Endothelial cell (in vitro differentiated cells): ENCODE measurements around the gene ZG16B. TPM values are rescaled to one million over a fixed set of nuclear protein-coding genes. Genes with fewer than 3 reads are reported as not detected.
A peak's percentile ranks its signal among the peaks of the same experiment; 100 is the strongest.

Experiments used
- DNase-seq: peaks from one replicate; pipeline ENCODE4 v3.0.0; 2021; ENCODE audit warnings: low spot score
- H3K27ac Mint-ChIP-seq: one replicate; pipeline ENCODE4 v1.8.0; 2021; ENCODE audit warnings: mixed read lengths, inconsistent platforms; ENCODE audit not compliant: unreplicated experiment
- H3K27me3 Mint-ChIP-seq: one replicate; pipeline ENCODE4 v1.8.0; 2021; ENCODE audit warnings: mild to moderate bottlenecking, moderate library complexity, mixed read lengths, inconsistent platforms; ENCODE audit not compliant: unreplicated experiment
- H3K36me3 Mint-ChIP-seq: one replicate; pipeline ENCODE4 v1.8.0; 2021; ENCODE audit warnings: mild to moderate bottlenecking, low read depth, mixed read lengths, inconsistent platforms; ENCODE audit not compliant: unreplicated experiment
- H3K4me1 Mint-ChIP-seq: one replicate; pipeline ENCODE4 v1.8.0; 2021; ENCODE audit warnings: mild to moderate bottlenecking, mixed read lengths, inconsistent platforms; ENCODE audit not compliant: unreplicated experiment
- H3K4me3 Mint-ChIP-seq: one replicate; pipeline ENCODE4 v1.8.0; 2021; ENCODE audit warnings: mild to moderate bottlenecking, mixed read lengths, inconsistent platforms; ENCODE audit not compliant: unreplicated experiment
- H3K9me3 Mint-ChIP-seq: one replicate; pipeline ENCODE4 v1.8.0; 2021; ENCODE audit warnings: mixed read lengths, inconsistent platforms; ENCODE audit not compliant: unreplicated experiment
- total RNA-seq: library from RNA; stranded (reverse); fragmentation: NEBNext Ultra II Directional; extraction: Animal tissue kit (Norgen Biotek cat#: 25700); gene quantifications from one replicate; pipeline ENCODE4 v1.2.1, GENCODE V29; 2021; ENCODE audit not compliant: unreplicated experiment
- TF ChIP-seq, protein P1 (sequence below): fragments of 200-600 bp; sonication (generic); IDR thresholded peaks from one replicate; pipeline ENCODE4 v1.5.0; 2021; ENCODE audit warnings: antibody characterized with exemption; ENCODE audit not compliant: unreplicated experiment

Gene ZG16B
- total RNA-seq, 1 donor from 2014 or later = 1.3 TPM

GRCh38 chr16:2817340-2818271 is 12.5 kb upstream of the ZG16B start:
- Mint-ChIP-seq H3K27ac (no peak overlapping the region), H3K4me1 (no peaks in the 10 kb centered on the region), H3K4me3 (no peak overlapping the region), H3K9me3 (no peaks in the 10 kb centered on the region), H3K36me3 (no peaks in the 10 kb centered on the region), H3K27me3 (peaks cover 12% of the 10 kb centered on the region)
- TF ChIP-seq, protein P1, sequence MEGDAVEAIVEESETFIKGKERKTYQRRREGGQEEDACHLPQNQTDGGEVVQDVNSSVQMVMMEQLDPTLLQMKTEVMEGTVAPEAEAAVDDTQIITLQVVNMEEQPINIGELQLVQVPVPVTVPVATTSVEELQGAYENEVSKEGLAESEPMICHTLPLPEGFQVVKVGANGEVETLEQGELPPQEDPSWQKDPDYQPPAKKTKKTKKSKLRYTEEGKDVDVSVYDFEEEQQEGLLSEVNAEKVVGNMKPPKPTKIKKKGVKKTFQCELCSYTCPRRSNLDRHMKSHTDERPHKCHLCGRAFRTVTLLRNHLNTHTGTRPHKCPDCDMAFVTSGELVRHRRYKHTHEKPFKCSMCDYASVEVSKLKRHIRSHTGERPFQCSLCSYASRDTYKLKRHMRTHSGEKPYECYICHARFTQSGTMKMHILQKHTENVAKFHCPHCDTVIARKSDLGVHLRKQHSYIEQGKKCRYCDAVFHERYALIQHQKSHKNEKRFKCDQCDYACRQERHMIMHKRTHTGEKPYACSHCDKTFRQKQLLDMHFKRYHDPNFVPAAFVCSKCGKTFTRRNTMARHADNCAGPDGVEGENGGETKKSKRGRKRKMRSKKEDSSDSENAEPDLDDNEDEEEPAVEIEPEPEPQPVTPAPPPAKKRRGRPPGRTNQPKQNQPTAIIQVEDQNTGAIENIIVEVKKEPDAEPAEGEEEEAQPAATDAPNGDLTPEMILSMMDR = no peak
- DNase-seq = no peak

DNA sequence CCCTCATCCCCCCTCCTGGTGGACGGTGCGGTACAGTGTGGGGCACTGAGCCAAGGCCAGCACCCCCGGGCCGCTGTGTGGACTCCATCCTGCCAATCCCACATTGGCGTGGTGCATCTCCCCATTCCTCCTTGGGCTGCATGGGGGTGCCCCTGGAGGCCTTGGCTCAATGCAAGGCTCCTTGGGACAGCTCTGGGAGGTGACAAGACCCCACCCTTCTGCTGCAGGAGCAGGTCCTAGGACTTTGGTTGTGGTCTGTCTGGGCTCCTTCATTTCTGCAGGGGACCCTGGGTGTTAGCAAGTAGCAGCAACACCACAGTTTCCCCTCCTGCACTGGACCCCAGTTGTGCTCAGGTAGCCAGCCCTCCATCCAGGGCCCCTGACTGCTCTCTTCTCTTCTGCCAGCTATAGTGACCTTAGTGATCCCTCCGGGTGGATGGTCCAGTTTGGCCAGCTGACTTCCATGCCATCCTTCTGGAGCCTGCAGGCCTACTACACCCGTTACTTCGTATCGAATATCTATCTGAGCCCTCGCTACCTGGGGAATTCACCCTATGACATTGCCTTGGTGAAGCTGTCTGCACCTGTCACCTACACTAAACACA is 11.7 kb upstream of the ZG16B start:
- no peaks in the 10 kb centered on the region for H3K4me1 Mint-ChIP-seq
- peaks cover 12% of the 10 kb centered on the region for H3K27me3 Mint-ChIP-seq
- TF ChIP-seq, protein P1 = no peak
- no peaks in the 10 kb centered on the region for H3K9me3 Mint-ChIP-seq
- H3K36me3 Mint-ChIP-seq = no peaks in the 10 kb centered on the region
- H3K27ac Mint-ChIP-seq = no peak overlapping the region
- no peak for DNase-seq
- peak overlapping the region; percentile 23 for H3K4me3 Mint-ChIP-seq

DNA sequence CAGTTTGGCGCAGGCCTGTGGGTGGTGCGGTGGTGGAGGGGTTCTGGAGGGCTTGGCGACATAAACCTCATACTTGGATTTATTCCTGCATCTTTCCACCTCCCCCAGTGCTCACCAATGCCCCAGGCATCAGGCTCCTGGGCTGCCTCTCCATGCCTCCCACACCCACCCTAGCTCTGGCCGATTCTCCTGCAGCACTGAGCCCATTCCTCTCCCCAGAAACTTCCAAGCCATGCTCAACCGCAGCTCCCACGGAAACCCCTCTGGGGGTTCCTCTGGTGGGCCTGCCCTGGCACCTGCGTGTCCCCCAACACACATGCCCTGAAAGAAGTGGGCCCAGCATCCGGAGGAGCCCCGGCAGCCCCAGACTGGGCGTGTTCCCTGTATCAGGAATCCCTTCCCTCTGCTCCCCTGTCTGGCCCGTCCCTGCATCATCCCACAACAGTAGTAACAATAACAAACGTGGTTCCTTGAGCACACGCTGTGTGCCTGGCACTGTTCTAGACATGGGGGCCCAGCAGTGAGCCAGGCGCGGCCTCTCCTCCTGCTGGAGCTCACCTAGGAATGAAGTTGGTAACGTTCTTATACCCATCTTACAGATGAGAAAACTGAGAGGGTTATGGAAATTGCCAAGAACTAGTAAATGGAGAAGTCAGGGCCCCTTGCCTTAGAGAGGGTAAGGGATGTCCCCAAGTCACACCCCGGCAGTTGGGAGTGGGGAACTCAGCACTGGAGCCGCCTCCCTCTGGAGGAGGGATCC is 10.7 kb upstream of the ZG16B start:
- TF ChIP-seq, protein P1 = no peak
- DNase-seq = no peak
- no peak overlapping the region for H3K27ac Mint-ChIP-seq
- H3K4me3 Mint-ChIP-seq = no peak overlapping the region
- no peaks in the 10 kb centered on the region for H3K36me3 Mint-ChIP-seq
- H3K9me3 Mint-ChIP-seq = no peaks in the 10 kb centered on the region
- H3K4me1 Mint-ChIP-seq = no peaks in the 10 kb centered on the region
- H3K27me3 Mint-ChIP-seq = peaks cover 13% of the 10 kb centered on the region

DNA sequence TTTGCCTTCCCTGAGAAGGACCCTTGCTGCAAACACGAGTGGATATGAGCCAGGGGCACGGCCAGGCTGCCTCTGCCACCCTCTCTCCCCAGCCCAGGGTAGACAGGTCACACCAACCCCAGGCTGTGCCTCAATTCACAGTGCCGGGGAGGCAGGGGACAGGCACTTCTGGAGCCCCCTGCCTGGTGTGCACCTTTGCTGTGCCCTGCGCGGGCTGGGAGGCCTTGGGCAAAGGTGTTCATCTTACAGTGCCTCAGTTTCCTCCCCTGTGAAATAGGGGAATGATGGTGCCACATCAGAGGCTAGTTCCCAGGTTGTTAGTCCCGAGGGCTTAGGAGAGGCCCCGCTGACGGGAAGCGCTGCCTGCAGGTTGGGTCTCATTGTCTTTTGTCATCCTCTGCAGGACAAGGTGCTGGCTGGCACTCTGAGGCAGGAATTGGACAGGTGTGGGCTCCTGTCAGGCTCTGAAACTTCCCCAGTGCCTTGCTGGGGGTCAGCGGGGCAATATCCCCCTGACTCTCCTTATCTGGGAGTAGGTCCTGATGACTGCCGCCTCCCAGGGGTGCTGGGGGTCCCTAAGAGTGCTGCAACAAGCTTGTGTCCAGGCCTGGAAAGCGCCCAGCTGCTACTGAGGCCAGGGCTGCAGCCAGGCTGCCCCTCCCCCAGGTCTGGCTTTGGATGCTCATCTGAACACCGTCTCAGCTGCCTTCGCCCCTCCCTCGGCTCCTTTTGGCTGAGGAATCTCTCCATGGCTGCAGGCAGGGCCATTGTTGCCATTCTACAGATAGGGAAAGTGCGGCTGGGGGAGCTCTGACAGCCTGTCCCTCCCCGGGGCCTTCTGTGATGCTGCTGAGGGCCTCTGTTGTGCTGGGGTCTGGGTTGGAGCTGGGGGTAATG is 9.9 kb upstream of the ZG16B start:
- Mint-ChIP-seq H3K9me3 (no peaks in the 10 kb centered on the region), H3K27ac (no peak overlapping the region), H3K36me3 (no peaks in the 10 kb centered on the region), H3K4me1 (no peaks in the 10 kb centered on the region), H3K4me3 (no peak overlapping the region), H3K27me3 (peaks cover 13% of the 10 kb centered on the region)
- no peak for DNase-seq
- TF ChIP-seq, protein P1 = no peak
